SIG-M5 treated with dmso at 0.1 percent for 504 hours (cell line): Measurements from ENCODE around the gene EFNB1.

Experiments
- DNase-seq: peaks from one replicate; lab custom pipeline; 2025; ENCODE audit not compliant: unreplicated experiment; lab: John Stamatoyannopoulos, UW

The EFNB1 gene

DNA sequence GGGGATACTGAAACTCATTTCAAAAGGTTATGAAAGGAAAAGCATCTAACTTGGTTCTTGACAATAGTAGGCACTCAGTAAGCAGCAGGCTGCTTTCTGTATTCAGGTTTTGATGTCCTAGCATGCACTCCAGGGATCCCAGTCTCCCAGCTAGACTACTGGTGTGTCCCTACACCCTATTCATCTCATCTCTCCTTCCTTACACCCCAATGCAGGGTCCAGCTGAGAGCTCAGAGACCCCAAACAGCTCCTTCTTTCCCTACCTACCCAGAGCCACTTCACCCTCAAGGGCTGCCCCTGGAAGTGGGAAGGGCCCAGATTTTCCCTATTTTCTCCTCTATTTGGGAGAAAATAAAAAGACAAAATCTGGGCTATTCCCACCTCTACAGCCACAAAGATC is 1.6 kb upstream of the EFNB1 start:
- no peak for DNase-seq

DNA sequence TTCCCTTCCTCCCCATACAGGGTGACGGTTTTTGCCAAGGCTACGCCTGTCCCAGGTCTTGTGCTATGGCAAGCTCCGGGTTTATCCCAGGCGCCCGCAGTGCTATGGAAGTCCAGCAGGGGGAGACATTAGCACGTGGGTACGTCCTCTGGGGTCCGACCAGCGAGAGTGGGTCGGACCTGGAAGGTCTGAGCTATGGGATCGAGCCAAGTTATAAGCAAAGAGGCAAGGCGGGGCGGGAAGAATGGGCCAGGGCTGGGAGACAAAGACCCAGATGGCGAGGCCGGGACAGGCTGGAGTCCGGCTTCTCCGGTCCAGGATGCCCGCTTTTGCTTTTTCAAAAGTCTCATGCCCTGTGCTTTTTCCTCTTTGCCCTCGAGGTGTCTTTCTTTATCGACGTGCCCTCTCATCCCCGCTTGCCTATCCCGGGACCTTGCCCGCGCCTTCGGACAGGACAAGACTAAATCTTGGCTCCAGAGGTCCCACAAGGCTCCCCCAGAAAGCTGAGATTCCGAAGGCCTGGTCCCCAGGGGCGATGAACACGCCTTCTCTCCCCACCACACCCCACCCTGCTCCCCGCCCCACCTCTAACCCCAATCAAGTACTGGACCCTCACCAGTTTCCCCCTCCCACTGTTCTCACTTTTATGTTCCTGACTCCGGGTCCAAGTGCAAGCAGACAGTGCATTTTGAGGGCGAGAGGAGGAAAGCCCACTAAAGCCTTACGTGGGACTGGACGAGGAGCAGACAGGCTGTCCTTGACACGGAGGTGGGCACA is 785 bp upstream of the EFNB1 start:
- DNase-seq, result peak; percentile 49

DNA sequence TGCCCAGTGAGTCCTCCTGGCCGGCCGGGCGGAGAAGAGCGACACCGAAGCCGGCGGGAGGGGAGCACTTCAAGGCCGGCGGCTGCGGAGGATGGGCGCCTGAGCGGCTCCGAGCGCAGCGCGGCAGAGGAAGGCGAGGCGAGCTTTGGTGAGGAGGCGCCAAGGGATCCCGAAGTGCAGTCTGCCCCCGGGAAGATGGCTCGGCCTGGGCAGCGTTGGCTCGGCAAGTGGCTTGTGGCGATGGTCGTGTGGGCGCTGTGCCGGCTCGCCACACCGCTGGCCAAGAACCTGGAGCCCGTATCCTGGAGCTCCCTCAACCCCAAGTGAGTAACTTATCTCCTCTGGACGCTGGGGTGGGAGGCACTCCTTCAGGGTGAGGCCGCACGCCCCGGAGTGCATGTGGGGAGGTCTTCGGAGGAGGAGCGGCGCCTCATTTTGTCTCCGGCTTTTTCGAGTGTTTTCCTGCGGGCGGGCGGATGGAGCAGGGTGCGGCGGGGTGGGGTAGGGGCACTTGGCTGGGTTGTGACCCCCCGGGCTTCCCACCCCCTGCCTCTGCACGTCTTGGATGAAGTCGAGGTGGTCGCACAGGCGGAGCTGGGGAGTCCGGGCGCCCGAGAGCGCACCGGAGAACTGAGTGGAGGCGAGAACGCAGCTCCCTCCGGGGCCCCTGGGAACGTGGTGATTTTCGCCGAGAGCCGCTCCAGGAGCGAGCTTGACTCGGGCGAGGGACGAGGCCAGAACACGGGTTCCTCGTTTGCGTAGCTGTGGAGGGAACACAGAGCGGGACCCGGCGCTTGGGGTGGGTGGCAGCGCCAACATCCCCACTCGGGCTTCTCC is 979 bp downstream of the EFNB1 start:
- DNase-seq, result no peak

DNA sequence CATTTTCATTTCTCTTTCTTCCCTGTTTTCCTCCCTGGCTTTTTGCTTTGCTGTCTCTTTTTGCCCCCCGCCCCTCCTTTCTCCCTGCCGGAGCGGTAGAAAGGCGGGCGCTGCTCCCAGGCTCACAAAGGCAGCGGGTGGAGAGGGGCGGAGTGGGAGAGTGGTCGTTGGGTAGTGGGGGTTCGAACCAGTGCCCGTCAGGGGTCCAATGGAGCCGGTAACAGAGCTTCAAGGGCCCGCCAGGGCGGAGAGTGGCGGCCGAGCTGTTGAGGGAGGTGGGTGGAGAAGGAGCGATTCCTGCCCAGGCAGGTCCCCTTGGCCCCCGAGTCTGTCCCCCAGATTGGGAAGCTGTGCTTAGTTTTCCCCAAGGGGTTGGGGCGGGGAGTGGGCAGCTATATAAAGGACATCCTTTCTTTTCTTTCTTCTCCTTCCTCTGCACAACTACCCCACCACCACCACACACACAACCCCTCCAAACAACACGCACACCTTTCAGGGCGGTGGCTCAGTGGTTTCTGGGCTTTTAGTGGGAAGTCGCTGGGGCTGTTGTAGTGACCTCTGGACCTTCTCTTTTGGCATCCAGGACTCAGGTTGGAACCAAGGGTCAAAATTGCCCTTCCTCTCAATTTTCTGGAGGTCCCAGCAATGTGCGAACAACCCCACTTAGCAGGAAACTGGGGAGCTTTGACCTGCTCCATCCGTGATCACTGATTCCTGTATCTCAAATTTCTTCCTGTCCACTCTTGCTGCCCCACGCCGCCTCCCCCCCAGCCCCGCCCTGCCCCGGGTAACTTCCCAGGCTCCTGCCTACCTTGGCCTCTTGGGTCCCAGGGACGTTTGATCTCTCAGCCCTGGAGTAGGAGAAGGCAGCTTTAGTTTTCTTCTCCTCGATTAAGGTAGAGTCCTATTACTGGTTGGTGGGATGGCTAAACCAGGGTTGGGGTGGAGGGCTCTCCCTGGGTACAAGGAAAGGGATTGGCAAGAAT is 1.9 kb downstream of the EFNB1 start:
- DNase-seq, result no peak

DNA sequence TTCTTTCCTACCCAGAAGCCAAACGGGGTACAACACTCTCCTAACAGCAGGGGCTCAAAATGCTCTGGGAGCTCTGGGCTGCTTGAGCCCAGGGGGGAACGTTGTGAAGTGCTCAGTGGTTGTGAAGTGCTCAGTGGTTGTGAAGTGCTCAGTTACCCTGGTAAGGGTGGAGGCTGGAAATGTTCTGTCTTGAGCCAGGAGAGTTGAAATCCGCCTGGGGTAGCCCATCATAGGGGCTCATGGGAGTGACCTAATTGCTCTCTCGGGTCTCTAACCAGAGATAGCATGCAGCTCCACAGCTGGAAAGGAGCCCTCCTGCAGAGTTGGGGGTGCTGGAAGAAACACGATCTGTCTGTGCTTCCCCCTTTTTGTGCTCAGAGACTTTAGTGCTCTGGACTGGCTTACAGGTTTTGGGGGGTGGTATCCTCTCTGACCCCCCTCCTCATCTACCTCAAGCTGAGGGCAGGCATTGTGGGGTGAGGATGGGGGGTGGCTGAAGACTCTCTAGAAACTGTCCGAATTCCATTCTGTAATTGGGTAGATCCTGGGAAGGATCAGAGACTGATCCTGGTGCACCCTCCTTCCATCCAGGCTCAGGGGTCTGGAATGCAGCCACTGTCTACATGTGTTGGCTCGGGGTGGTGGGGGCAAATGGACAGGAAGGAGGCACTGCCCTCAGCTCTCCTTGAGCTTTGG is 2.7 kb downstream of the EFNB1 start:
- DNase-seq, result no peak

DNA sequence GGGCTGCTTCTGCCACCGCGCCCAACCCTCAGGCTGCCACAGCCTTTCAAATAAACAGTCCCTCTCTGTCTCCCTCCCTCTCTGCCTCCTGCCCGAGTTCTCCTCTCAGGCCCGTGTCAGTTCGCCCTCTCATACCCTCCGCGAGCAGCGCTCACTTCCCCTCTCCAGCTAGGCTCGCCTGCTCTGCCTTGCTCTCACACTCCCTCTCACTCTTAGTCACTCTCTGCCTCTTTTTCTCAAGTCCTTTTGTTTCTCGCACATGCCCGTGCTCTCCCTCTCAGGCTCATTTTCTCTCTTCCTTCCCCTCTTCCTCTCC is 3.2 kb downstream of the EFNB1 start:
- peak; percentile 61 for DNase-seq

DNA sequence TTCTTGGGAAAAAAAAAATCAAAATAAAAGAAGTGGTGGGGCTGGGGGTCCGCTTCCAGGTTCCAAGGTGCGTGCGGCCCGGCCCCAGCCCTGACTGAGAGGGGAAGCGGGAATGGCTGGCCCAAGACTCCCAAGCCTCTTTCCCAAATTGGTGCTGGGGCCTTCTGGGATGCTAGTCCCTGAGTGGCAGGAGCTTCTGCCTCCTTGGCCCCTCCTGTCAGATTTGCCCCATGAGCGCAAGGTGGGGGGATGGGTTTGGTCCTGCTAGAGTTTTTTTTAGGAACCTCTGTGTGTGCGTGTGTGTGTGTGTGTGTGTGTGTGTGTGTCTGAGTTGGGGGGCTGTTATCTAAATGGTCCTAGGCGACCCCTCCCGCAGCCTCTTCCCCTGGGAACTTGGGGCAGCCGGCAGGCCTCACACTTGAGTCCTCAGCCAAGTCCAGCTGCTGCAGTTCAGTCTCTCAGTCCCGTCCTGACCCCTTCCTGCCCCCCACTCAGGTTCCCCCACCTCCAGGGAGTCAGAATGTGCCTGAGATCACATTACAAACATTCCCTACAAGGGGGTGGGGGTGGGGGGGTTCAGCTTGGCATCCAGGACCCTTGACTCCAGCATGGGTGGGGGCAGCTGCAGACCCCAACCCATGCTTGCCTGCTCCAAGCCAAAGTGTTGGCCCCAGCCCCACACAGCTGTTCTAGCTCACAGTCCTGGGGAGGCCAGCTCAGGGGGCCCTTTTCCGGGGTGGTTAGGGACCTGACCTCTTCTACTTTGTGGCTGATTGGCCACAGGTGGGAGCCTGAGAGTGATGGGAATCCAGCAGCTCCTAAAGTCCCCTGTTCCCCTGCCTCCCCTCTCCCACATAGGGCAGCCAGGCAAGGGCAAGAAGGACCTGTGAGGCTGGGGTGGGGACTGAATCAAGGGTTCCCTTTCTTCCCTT is 4.0 kb downstream of the EFNB1 start:
- no peak for DNase-seq

DNA sequence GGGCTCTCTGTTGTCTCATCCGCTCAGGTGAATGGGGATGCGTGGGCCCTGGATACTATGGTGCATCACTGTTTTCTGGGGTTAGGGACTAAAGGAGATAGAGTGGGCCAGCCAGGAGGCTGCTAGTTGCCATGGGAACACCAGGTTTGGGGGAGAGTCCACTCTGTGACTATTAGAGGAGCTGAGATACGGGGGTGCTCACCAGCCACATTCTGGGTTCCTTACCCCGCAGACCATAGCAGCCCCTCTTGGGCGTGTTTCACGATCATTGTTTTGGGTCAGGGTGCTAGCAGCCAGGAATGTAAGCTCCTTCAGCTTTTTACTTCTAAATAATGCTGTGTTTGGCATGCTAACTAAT is 4.6 kb downstream of the EFNB1 start:
- no peak for DNase-seq

DNA sequence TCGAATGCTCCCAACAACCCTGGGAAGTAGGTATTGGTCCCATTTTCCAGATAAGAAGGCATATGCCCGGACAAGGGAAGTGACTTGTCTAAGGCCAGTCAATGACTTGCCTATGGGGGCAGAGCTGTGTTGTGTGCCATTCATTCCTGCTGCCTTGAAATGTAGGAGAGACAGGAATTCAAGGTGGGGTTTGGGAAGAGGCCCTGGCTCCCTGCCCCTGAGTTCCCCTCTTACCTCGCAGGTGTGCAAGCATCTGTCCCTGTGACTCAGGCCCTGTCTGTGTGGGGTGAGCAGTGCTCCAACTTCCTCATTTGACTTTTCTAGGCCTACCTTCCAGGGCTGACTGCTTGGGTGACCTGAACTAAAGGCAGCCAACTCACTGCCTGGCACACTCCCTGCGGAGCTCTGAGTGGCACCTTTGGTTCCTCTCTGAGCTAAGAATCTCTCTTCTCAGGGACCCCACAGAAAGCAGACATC is 5.1 kb downstream of the EFNB1 start:
- DNase-seq, result no peak

DNA sequence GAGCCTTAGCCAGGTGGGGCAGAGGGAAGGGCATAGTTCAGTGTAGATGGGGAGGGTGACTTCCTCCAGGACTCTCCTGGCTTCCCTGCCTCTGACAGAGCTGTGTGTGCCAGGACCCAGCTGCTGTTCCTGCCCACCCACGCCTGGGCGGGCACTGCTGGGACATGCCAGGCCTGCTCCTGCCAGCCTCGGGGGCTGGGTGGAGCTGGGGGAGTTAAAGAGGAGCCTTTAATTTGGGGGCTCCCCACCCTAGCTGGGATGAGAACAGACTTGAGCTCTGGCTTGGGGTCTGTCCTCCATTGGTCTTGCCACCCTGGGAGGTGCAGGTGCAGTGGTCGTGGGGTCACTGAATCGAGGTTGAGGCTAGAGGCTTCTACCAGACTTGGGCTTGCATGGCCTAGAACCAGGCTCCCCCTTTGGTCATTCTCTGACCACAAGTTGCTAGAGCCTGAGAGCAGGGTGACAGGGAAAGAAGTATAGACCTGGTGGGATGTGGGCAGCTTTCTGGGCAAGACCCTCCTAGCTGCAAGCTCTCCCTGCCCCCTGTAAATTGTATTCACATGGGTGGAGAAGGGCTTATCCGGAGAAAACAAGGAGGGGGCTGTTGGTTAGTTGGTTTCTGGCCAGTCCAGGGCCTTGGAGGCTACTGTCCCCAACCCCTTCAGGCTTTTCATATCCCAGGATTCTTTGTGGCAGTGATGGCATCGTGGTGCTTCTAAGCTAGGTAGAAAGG is 5.7 kb downstream of the EFNB1 start:
- no peak for DNase-seq

DNA sequence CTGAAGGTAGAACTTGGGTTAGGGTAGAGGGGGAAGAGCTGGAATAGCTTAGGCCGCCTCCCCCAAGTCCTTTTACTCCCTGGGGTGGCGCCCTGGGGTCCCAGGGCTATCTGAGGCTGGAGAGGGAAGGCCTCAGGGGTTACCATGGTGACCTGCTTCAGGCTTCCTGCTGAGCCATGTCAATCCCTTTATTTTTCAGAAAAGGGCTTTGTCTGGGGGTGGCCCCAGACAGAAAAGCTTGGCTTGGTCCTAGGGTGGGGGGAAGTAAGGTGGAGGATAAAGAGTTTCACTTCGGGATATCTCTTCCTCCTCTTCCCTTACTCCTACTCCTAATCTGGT is 6.3 kb downstream of the EFNB1 start:
- no peak for DNase-seq

DNA sequence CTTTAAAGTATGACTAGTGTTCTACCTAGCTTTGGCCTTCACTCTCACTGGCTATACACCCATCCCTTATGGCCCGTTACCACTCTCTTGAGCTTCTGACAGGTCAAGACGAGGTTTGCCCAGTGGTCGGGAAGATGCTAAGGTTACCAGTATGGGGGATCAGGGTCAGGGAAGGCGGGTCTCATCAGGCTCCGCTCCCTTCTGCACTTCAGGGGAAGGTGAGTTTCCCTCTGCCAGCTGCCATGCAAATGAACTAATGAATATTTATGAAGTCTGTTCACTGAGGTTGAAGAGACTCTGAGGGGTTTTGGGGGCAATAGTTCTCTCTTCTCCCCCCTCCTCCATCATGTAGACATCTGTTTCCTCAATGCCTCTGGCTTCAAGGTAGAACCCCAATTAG is 6.6 kb downstream of the EFNB1 start:
- no peak for DNase-seq

DNA sequence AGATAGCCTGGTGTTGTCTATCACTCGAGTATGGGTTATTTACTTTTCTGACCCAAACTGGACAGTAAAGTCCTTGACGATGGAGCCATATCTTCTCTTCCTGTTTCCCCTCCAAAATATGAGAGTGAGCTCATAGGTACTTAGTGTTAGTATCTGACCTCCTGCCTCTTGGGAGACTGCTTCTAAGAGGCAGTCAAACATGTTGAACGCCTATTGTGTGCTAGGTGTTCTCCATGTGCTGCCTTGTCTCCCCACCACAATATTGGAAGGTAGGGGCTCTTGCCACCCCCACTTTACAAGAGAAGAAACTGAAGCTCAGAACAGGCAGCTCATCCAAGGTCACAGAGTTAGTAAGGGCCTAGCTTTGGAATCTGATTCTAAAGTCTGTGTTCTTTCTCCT is 8.3 kb downstream of the EFNB1 start:
- DNase-seq, result no peak

DNA sequence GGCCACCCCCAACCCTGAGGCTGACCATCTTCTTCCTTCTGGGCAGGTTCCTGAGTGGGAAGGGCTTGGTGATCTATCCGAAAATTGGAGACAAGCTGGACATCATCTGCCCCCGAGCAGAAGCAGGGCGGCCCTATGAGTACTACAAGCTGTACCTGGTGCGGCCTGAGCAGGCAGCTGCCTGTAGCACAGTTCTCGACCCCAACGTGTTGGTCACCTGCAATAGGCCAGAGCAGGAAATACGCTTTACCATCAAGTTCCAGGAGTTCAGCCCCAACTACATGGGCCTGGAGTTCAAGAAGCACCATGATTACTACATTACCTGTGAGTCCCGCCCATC is 9.7 kb downstream of the EFNB1 start:
- no peak for DNase-seq

DNA sequence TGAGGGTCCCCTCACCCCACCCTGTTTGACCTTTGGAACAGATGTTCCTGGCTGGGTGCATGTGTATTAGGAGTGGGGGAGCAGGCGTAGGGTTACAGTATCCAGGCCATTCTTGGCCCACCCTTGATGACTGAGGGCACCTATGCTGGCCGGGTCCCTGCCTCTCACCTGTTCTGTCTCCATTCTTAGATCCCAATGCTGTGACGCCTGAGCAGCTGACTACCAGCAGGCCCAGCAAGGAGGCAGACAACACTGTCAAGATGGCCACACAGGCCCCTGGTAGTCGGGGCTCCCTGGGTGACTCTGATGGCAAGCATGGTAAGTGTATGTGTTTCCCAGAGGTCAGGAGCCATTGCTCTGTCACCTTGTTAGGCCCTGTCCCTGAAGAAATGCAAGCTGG is 10.9 kb downstream of the EFNB1 start:
- no peak for DNase-seq

DNA sequence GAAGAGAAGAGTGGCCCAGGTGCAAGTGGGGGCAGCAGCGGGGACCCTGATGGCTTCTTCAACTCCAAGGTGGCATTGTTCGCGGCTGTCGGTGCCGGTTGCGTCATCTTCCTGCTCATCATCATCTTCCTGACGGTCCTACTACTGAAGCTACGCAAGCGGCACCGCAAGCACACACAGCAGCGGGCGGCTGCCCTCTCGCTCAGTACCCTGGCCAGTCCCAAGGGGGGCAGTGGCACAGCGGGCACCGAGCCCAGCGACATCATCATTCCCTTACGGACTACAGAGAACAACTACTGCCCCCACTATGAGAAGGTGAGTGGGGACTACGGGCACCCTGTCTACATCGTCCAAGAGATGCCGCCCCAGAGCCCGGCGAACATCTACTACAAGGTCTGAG is 11.4 kb downstream of the EFNB1 start:
- DNase-seq, result no peak

DNA sequence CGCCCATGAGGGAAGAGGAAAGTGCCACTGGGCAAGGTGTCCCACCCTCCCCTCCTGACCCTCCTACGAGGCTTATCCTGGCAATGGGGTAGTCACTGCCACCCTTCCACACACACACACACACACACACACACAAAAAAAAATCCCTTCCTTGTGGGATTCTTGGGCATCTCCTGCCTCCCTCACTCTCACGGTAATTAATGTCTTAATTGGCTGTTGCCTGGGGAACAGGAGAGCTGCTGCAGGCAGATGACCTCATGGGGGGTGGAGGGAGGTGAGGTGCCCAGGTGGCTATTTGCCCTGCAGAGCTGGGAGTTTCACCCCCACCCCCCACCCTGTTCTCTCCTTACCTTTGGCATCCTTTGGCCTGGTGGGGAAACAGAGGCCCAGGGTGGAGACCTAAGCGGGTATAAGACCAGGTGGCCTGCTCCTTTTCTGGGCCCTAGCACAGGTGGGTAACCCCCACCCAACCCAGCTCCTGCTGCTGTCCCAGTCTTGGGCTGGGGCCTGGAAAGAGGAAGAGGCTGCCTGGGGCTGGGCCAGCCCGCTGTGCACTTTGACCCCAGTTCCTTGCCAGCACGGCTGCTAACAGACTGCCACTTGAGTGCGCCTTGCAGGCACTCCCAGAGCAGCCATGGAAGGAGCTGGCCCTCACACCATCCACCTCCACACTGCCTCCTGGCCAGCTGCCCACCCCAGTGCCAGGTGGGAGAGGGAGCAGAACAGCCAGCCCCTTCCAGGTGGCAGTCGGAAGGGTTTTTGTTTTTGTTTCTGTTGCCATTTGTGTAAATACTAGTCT is 12.6 kb downstream of the EFNB1 start:
- DNase-seq, result no peak

DNA sequence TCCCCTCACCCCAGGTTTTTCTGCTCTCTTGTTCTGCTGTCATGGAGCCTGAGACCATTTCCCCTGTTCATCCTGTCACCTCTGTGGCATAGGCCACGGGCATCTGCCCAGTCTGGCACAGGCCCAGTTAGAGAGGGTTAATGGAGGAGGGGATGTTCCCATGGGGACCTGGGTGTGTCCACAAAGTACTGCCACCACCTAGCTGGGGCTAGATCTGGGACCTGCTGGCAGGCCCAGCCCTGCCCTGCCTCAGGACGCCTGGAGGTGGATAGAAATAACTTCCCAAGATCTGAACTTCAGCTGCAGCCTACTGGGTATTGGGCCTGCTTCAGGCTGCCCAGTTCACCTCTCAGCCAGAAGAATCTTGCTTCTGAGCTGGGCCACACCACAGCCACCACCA is 13.5 kb downstream of the EFNB1 start:
- DNase-seq, result no peak
